GM12891 (cell line): ENCODE results near the gene FTO.

Experiments used
- POLR2A ChIP-seq: IDR thresholded peaks from 2 replicates; pipeline ENCODE4 v1.6.1; 2011; ENCODE audit warnings: low read depth, low read length, control low read depth
- POLR2AphosphoS5 ChIP-seq: IDR thresholded peaks from 2 replicates; pipeline ENCODE4 v1.6.1; 2011; ENCODE audit warnings: low read depth, low read length, control low read depth
- POU2F2 ChIP-seq: IDR thresholded peaks from 2 replicates; pipeline ENCODE4 v1.6.1; 2011; ENCODE audit warnings: low read depth, mild to moderate bottlenecking, control low read depth, low read length, moderate library complexity
- SPI1 ChIP-seq: IDR thresholded peaks from 2 replicates; pipeline ENCODE4 v1.6.1; 2011; ENCODE audit warnings: low read depth, low read length, control low read depth
- TAF1 ChIP-seq: IDR thresholded peaks from 2 replicates; pipeline ENCODE4 v1.6.1; 2011; ENCODE audit warnings: low read depth, low read length, control low read depth

DNA sequence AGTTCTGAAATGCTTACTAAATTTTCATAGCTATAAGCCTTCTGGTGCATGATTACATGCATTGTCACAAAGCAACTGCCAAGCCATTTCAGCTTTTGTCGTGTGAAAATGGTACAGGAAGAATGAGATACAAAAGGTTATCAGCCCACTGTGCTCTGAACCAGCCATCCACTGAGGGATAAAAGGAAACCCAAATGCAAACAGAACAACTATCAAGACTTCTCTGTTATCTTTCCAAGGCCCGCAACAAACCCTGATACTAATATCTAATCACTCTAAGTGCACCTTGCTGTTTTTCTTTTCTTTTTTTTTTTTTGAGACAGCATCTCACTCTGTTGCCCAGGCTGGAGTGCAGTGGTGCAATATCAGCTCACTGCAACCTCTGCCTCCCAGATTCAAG is 109.0 kb downstream of the FTO start:
- no peak for TF ChIP-seq POLR2A
- no peak for TF ChIP-seq POLR2AphosphoS5
- no peak for TF ChIP-seq POU2F2
- TF ChIP-seq TAF1, result no peak
- TF ChIP-seq SPI1, result no peak
